ENCODE data around the gene POM121L12.

POM121L12 gene

DNA sequence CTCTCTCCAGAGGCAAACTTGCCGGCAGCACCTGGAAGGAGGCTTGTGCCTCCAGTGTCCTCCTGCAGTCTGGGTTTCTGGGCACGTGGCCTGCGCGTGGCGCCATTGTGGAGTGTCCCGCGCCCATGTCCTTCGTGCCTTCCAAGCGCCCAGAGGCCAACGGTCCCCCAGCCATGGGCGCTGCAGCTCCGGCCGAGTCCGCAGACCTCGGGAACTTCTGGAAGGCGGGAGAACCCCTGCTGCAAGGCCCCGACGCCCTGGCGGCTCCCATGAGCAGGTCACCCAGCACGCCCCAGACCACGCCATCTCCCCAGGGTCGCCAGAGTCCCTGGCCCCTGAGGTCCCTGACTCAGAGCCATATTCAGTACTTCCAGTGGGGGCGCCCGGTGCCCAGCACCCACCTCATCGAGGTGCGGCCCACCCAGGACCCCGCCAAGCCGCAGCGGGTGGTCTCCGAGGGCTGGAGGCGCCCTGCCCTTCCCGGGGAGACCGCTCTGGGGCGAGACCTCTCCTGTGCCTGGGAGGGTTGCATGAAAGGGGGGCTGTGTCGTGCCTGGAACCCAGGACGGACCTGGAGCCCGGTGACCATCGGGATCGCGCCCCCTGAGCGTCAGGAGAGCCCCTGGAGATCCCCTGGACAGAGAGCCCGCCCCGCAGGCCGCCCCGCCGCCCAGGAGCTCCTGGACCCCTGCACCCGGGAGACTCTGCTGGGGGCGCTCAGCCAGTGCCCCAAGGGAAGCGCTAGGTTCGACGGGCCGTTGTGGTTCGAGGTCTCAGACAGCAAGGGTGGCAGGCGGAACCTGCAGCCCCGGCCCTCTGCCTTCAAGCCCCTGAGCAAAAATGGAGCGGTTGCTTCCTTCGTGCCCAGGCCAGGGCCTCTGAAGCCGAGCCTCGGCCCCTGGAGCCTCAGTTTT lies at the start of gene POM121L12:
Gene POM121L12 (plus strand): TSS at position 135 of the 914 bp plus-strand sequence. CDS start 39 bp downstream, at position 174.
- no peak for DNase-seq

- DNase-seq = no peak
Measured at GRCh38 chr7:52992001-52992400, 43.4 kb upstream of the POM121L12 start.

- no peak for DNase-seq
Measured at GRCh38 chr7:52992479-52993162, 42.8 kb upstream of the POM121L12 start.

- no peak for DNase-seq
Measured at GRCh38 chr7:52995676-52996075, 39.8 kb upstream of the POM121L12 start.

DNA sequence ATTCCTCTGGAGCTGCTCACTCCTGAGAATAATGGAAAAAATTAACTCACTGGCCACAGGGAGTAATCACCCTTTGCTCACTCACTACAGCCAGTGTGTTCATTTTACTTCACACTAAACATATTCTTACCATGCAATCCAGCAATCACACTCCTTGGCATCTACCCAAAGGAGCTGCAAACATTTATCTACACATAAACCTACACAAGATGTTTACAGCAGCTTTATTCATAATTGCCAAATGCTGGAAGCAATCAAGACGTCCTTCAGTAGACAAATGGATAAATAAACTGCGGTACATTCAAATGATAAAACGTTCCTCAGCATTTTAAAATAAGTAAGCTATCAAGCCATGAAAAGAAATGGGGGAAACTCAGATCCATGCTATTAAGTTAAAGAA lies 34.2 kb upstream of the POM121L12 start:
- no peak for DNase-seq

- no peak for DNase-seq
Measured at GRCh38 chr7:53002389-53002788, 33.0 kb upstream of the POM121L12 start.

GRCh38 chr7:53003653-53004445 lies 31.6 kb upstream of the POM121L12 start:
- DNase-seq = no peak

DNA sequence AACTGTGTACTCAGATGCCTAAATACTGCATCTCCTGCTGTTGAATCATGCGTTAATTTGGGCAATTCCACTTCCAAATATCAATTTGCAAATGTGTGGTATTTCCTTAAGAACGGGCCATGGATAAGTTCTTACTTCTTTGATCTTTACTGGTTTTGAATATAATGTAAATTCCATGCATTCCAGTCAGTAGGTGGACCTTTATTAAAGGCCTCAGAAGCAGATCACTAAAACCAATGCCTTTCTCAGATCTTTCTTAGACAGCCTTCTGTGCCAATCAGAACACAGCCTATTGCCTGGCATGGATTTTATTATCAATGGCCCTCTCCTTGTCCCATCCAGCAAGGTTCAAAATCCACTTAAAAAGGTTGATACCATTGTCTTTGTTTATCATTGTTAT lies 21.5 kb upstream of the POM121L12 start:
- no peak for DNase-seq

- DNase-seq = no peak
Measured at GRCh38 chr7:53015463-53015862, 20.0 kb upstream of the POM121L12 start.

- no peak for DNase-seq
Measured at GRCh38 chr7:53022893-53023292, 12.5 kb upstream of the POM121L12 start.

DNA sequence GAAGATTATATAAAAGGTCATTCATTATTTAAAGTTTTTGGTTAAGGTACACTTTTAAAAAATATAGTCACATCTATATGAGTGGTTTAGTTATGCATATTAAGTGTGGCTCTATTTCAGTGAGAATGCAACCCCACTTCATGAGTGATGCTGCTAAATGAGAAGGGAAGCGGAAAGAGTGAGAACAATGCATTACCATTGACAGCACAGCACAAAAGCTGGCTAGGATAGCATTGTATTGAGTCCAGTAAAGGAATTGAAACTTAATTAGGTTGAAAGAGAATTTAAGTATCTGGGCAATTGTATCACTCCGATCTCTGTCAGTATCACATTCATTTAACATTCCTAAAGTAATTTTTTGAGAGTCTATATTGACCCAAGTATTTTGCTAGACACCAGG lies 13.2 kb downstream of the POM121L12 start:
- no peak for DNase-seq

DNA sequence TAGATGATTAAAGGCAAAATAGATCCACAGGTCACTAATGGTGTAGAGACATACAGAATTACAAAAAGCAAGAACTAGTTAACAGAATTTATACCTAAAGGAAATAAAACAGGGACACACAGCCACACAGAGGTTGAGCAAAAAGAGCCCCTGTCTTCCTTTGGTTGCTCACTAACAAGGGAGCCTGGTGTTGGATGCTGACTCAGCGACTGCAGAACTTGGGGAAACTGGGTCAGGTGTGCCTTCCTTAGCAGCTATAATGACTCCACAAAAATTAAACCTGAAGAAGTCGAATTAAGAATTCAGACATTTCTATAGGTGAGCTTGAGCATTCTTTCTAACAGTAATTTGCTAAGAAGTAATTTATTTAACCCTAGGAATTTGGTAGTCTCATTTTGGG lies 15.0 kb downstream of the POM121L12 start:
- no peak for DNase-seq

- no peak for DNase-seq
Measured at GRCh38 chr7:53059591-53059990, 24.2 kb downstream of the POM121L12 start.

- no peak for DNase-seq
Measured at GRCh38 chr7:53060066-53060465, 24.6 kb downstream of the POM121L12 start.

- DNase-seq = no peak
Measured at GRCh38 chr7:53062796-53063195, 27.4 kb downstream of the POM121L12 start.

GRCh38 chr7:53068673-53069072 lies 33.2 kb downstream of the POM121L12 start:
- no peak for DNase-seq

DNA sequence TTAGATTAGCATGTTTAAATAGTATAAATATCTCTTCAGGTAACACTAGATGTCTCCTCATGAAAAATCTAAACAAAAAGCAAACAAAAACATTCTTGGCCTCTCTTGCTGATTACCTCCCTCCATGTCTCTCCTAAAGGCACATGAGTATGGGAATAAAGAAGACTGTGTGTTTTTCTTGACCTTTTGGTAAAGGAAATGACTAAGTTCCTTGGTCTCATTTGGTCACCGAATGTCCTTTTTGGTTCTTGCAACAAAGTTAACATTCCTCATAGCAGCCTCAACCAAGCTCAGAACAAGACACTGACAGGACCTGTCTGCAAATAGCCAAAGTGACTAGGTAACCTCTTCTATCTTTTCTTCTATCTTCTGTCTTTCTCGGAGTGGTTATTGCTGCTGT lies 35.5 kb downstream of the POM121L12 start:
- no peak for DNase-seq
